ENCODE data around the gene MRRF.

Gene MRRF

DNA sequence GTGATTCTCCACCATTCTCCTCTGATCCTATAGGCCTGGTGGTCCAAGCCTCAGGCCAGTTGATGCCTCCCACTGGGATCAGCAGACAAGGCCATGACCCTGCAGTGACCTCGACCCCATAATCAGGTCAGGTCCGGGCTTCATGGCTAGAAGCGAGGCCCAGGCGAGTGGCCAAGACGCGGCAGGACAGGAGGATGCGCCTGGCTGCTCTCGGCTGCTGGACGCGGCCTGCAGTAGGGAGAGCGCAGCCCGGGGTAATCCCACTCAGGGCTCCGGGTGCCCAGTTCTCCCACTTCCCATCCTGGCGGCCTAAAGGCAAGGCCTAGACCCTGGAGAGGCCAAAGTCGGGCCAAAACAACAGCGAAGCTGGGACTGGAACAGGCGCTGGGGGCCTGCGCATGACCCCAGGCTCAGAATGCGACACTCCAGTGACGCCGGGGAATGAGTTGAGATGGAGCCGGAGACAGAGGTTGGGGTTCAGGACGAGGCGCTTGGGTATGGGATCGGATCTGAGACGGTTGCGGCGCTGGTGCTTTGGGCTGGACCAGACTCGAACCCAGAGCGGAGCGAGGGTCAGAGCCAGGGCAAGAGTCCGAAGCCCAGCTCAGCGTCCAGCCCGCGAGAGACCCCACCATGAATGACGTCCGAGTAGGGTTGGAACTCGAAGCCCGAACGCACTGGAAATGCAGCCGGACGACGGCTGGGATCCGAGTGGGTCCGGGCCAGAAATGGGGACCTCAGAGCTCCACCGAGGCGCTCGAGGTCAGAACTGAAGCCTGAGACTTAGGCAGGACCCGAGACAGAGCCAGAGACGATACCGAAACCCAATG, 39.2 kb upstream of the MRRF start:
- TF ChIP-seq CTCF (IDR thresholded peaks at IDR 0.05; ENCODE audit: low read depth, low read length): no peak
- no peak overlapping the region for H3K4me3 ChIP-seq (ENCODE audit: low read depth, low read length)

GRCh38 chr9:122226142-122226757, 38.4 kb upstream of the MRRF start:
- no peak for TF ChIP-seq CTCF (IDR thresholded peaks at IDR 0.05; ENCODE audit: low read depth, low read length)
- no peak overlapping the region for H3K4me3 ChIP-seq (ENCODE audit: low read depth, low read length)

- no peak overlapping the region for H3K4me3 ChIP-seq (ENCODE audit: low read depth, low read length)
- TF ChIP-seq CTCF (IDR thresholded peaks at IDR 0.05; ENCODE audit: low read depth, low read length): no peak
Measured at GRCh38 chr9:122226758-122227574, 37.7 kb upstream of the MRRF start.

DNA sequence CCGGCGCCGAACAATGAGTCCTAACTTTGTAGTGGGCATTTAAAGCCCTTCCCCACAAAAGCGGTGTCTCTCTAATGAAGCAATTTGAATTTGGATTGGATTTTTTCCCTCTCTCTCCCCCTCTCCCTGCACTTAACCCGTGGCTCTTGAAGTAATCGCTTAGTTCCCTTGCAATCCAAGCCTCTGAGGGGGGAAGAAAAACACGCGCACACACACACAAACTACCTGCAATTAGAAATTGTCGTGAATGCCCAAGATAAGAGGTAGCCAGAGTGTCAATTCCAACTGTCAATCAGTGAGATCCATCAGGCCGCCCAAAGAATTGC, 37.1 kb upstream of the MRRF start:
- TF ChIP-seq CTCF (IDR thresholded peaks at IDR 0.05; ENCODE audit: low read depth, low read length): no peak

DNA sequence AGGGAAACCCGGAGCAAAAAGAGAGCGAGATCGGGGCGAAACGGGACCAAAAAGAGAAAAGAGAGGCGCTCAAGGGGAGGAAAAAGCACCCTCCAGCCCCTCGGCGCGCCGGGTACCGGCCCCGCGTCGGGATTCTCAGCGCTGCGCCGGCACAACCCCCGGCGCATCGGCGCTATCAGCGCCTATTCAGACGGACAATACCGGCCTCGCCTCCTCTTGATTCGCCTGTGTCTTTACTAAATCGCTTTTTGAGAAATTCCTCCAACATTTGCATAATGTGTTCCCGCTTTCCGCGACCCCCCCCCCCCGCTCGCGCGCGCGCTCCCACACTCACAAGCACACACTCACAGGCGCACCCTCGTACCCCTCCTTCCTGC, 36.5 kb upstream of the MRRF start:
- TF ChIP-seq CTCF (IDR thresholded peaks at IDR 0.05; ENCODE audit: low read depth, low read length): no peak
- H3K4me3 ChIP-seq (ENCODE audit: low read depth, low read length): peak overlapping the region; percentile 36

More for the DNA sequence above, 37.1 kb upstream of the MRRF start:
- no peak overlapping the region for H3K4me3 ChIP-seq (ENCODE audit: low read depth, low read length)

DNA sequence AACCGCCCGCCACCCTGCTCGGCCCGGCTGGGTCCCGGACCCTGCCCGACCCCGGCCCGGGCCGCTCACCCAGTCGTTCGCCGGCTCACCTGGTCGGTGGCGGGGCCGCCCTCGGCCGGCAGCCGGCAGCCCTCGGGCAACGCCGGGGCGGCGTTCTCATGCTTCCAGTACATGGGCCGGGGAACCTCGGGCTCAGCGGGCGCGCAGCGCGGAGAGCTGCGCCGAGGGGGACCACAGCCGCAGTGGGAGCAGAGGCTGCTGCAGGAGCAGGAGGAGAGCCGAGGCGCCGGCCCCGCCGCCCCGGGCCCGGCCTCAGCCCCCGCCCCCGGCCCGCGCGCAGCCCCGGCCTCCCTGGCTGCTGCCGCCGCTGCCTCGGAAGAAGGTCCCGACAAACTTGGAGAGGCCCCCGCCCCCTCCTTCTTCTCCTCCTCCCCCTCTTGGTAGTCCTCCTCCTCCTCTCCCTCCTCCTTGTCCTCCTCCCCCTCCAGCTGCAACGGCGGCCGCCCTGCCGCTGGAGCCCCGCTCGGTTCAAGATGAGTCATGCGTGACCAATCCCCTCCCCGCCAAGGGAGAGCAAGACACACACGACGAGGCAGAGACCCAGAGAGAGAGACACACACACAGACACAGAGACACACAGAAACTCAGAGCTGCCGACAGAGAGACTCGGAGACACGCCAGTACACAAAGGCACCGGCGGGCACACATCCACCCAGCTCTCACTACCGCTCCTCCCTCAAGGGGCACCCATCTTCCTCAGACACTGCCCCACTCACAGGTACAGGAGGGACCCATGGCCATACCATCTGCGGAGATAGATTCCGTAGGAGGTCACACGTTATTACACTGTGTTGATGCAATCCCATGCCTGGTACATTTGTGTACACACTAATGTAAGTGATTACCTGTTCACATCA, 35.9 kb upstream of the MRRF start, which contains the start of gene LHX6:
Gene LHX6 (minus strand): TSS at position 390 of the 917 bp plus-strand sequence. CDS start 217 bp downstream, at position 173.
- peak within 1 kb of the TSS; percentile 36 for H3K4me3 ChIP-seq (ENCODE audit: low read depth, low read length)

More for the DNA sequence above, 35.9 kb upstream of the MRRF start, which contains the start of gene LHX6:
- no peak for TF ChIP-seq CTCF (IDR thresholded peaks at IDR 0.05; ENCODE audit: low read depth, low read length)
